T-helper 22 cell (primary cell): ENCODE measurements around the gene DNAJB13.

ENCODE experiments used
- DNase-seq: peaks from one replicate; pipeline ENCODE4 v3.0.0-alpha.2; 2020; ENCODE audit warnings: low read depth

DNAJB13 gene

GRCh38 chr11:74000307-74001133 is 49.7 kb downstream of the DNAJB13 start:
- no peak for DNase-seq

GRCh38 chr11:74001822-74002286 is 51.0 kb downstream of the DNAJB13 start:
- DNase-seq, result no peak

GRCh38 chr11:74002832-74003231 is 52.0 kb downstream of the DNAJB13 start:
- no peak for DNase-seq

- no peak for DNase-seq
Observed at GRCh38 chr11:74004046-74004695, 53.3 kb downstream of the DNAJB13 start.

- peak; percentile 84 for DNase-seq
Observed at GRCh38 chr11:74004759-74005615, 54.2 kb downstream of the DNAJB13 start.

GRCh38 chr11:74005721-74006517 is 55.1 kb downstream of the DNAJB13 start:
- no peak for DNase-seq

- DNase-seq, result no peak
Observed at GRCh38 chr11:74006743-74007304, 56.0 kb downstream of the DNAJB13 start.

- DNase-seq, result no peak
Observed at GRCh38 chr11:74007691-74008372, 57.0 kb downstream of the DNAJB13 start.

GRCh38 chr11:74008373-74009229 is 57.8 kb downstream of the DNAJB13 start, which contains the start of gene UCP3:
Gene UCP3, minus strand, starts transcription at chr11:74009085. Its CDS starts 2,043 bp downstream, at chr11:74007042.
- no peak for DNase-seq

- DNase-seq, result no peak
Observed at GRCh38 chr11:74009230-74009547, 58.4 kb downstream of the DNAJB13 start.

GRCh38 chr11:74009675-74010305 is 59.0 kb downstream of the DNAJB13 start:
- DNase-seq, result no peak

- DNase-seq, result no peak
Observed at GRCh38 chr11:74010306-74011300, 59.8 kb downstream of the DNAJB13 start.

GRCh38 chr11:74011360-74012073 is 60.7 kb downstream of the DNAJB13 start:
- peak; percentile 23 for DNase-seq

GRCh38 chr11:74012074-74012809 is 61.4 kb downstream of the DNAJB13 start:
- DNase-seq, result no peak

GRCh38 chr11:74013141-74013540 is 62.3 kb downstream of the DNAJB13 start:
- DNase-seq, result no peak

- DNase-seq, result no peak
Observed at GRCh38 chr11:74014880-74015279, 64.1 kb downstream of the DNAJB13 start.
